ENCODE data around the gene RNF126. TPM values are rescaled to one million over a fixed set of nuclear protein-coding genes. Genes with fewer than 3 reads are reported as not detected.
"Not testable (repeated sequence)": the region's sequence is repeated elsewhere in the genome, so short reads cannot be mapped to it uniquely, and the experiment has no call there.

RNF126 gene
- total RNA-seq, 8 experiments from 2014 or later: 9.3 to 54.5 (median 22.7) TPM

DNA sequence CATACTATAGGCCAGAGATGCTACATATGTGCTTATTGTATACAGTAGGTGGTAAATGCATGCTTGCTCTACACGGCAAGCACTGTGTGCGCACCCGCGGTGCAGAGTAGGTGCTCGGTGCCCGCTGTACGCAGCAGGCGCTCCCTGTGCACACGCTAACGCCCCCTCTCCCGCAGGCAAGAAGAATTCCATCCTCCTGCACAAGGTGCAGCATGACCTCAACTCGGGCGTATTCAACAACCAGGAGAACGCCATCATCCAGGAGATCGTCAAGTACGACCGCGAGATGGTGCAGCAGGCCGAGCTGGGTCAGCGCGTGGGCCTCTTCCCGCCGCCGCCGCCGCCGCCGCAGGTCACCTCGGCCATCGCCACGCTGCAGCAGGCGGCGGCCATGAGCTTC, 47.4 kb downstream of the RNF126 start:
- in situ Hi-C loops (cut with MboI; ENCODE audit: low pct_unique_long_range_greater_than_20kb in 2 of 9, low sequenced_read_pairs in 9 of 9, unreplicated experiment in 9 of 9): no loop called here
- 35 to 80% (median 66%) methylated on average over 1 to 26 of the region's 33 CpGs; no CpG with 5 or more reads in 4 of the 10 experiments for WGBS, 10 experiments
- peak in 5 of 8 experiments; percentile 20 to 59 (median 49) for ATAC-seq (replicated peaks in 6 of 8)
- no peak overlapping the region for H3K4me3 ChIP-seq
- peaks cover 13 to 14% of the 10 kb centered on the region in 2 donors for H3K4me1 ChIP-seq (replicated peaks in 1 of 2)
- H3K27ac ChIP-seq: no peak overlapping the region

DNA sequence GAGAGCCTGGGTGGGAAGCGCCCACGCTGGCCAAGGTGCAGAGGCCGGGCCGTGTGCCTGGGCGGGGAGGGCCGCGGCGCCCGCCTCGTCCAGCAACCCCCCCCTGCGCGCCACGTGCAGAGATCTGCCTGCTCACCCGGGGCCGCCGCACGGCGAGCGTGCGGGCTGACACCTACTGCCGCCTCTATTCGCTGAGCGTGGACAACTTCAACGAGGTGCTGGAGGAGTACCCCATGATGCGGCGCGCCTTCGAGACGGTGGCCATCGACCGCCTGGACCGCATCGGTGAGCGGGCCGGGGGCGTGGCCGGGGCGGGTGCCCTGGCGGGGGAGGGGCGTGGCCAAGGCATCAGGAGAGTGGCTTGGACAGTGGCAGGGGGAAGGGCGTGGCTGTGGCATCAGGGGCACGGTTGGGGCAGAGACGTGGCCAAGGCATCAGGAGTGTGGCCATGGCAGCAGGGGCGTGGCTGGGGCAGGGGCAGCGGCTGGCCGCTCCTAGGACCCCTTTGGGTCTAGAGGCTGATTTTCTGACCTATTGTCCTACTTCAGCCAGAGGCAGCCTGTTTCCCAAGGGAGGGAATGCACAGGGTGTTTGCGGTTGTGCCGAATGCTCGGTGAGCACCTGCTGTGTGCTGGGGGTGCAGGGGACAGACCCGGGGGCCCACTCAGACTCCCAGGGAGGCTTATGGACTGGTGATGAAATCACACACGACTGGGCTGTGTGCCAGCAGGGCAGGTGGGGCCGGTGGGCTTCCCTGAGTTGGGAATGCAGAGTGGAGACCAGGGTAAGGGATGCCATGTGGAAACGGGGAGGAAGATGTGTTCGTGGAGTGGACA, 49.1 kb downstream of the RNF126 start:
- peaks cover 16 to 19% of the 10 kb centered on the region in 2 donors for H3K4me1 ChIP-seq (replicated peaks in 1 of 2)
- H3K4me3 ChIP-seq: no peak overlapping the region
- in situ Hi-C loops (cut with MboI; ENCODE audit: low pct_unique_long_range_greater_than_20kb in 2 of 9, low sequenced_read_pairs in 9 of 9, unreplicated experiment in 9 of 9): no loop called here
- no peak overlapping the region for H3K27ac ChIP-seq
- ATAC-seq (replicated peaks in 6 of 8): no peak
- 0 to 100% (median 70%) methylated on average over 1 to 4 of the region's 54 CpGs; no CpG with 5 or more reads in 5 of the 10 experiments for WGBS, 10 experiments

DNA sequence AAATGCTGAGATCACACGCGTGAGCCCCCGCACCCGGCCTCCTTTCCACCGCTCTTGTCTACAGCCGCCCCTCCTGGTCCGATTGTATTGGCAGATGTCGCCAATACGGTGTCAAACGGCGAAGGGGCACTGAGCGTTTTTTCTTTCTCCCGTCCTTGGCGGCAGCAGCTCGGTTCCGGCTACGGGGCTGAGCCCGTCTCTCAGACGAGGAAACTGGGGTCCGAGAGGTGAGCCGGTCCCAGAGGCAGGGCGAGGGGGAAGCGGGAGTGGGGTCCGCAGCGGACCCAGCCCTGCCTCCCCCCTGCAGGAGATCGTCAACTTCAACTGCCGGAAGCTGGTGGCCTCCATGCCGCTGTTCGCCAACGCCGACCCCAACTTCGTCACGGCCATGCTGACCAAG, 50.1 kb downstream of the RNF126 start:
- WGBS, 10 experiments: 23 to 90% methylated on average over 2 to 8 of the region's 33 CpGs; no CpG with 5 or more reads in 8 of the 10 experiments
- no peak for ATAC-seq (replicated peaks in 6 of 8)
- in situ Hi-C loops (cut with MboI; ENCODE audit: low pct_unique_long_range_greater_than_20kb in 2 of 9, low sequenced_read_pairs in 9 of 9, unreplicated experiment in 9 of 9): no loop called here

DNA sequence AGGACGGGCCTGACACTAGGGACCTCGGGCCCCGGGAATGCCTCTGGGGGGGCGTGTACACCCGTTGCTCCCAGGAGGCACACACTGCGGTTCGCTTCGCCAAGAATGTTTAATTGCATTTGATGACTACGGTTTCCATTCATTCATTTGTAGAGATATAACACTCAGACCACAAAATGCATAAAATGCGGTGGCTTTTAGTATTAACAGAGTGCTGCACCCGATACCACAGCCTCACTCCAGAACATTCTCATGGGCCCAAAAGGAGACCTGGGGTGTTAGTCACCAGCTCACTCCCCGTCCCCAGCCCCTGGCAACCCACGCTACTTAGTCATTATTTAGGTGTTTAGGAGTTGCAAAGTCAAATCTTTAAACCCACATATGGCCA, 51.5 kb downstream of the RNF126 start:
- H3K27ac ChIP-seq: no peak overlapping the region

More for the DNA sequence above, 50.1 kb downstream of the RNF126 start:
- peaks cover 16 to 19% of the 10 kb centered on the region in 2 donors for H3K4me1 ChIP-seq (replicated peaks in 1 of 2)
- H3K4me3 ChIP-seq: no peak overlapping the region
- no peak overlapping the region for H3K27ac ChIP-seq

DNA sequence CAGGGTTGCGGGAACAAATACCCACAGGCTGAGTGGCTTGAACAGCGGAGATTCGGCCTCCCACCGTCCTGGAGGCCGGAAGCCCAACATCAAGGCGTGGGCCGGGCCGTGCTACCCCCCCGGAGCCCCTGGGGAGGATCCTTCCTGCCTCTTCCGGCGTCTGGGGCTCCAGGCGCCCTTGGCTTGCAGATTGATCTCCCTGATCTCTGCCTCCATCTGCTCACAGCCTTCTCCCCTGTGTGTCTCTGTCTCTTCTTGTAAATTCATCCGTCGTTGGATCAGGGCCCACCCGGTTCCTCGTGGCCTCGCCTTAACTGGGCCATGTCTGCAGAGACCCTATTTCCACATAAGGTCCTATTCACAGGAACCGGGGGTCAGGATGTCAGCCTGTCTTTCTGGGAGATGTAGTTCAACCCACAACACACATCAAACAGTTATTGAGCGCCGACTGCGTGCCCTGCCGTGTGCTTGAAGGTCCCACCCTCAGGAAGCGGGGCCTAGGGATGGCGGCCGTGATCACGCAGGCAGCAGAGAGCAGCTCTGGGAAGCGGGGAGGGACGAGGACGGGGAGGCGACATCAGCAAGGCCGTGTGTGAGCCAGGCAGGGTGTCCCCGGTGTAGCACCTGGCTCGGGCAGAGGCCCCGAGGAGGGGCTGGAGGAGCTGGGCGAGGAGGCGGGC, 52.1 kb downstream of the RNF126 start:
- in situ Hi-C loops (cut with MboI; ENCODE audit: low pct_unique_long_range_greater_than_20kb in 2 of 9, low sequenced_read_pairs in 9 of 9, unreplicated experiment in 9 of 9): no loop called here
- ATAC-seq (replicated peaks in 6 of 8): peak; percentile 40 to 83 (median 62)
- H3K4me3 ChIP-seq: no peak overlapping the region
- peak overlapping the region; percentile 41 to 61 for H3K27ac ChIP-seq
- WGBS, 10 experiments: 20 to 73% (median 24%) methylated on average over 2 to 13 of the region's 36 CpGs; no CpG with 5 or more reads in 6 of the 10 experiments
- H3K4me1 ChIP-seq (replicated peaks in 1 of 2): peaks cover 14 to 15% of the 10 kb centered on the region in 2 donors

More for the DNA sequence above, 51.5 kb downstream of the RNF126 start:
- in situ Hi-C loops (cut with MboI; ENCODE audit: low pct_unique_long_range_greater_than_20kb in 2 of 9, low sequenced_read_pairs in 9 of 9, unreplicated experiment in 9 of 9): no loop called here
- Histone ChIP-seq H3K4me3 (no peak overlapping the region), H3K4me1 (replicated peaks in 1 of 2) (peaks cover 16 to 19% of the 10 kb centered on the region in 2 donors)
- peak in 4 of 8 experiments; percentile 15 to 71 (median 56) for ATAC-seq (replicated peaks in 6 of 8)
- WGBS, 10 experiments: 0 to 96% (median 58%) methylated on average over 1 to 9 of the region's 13 CpGs; no CpG with 5 or more reads in 3 of the 10 experiments

DNA sequence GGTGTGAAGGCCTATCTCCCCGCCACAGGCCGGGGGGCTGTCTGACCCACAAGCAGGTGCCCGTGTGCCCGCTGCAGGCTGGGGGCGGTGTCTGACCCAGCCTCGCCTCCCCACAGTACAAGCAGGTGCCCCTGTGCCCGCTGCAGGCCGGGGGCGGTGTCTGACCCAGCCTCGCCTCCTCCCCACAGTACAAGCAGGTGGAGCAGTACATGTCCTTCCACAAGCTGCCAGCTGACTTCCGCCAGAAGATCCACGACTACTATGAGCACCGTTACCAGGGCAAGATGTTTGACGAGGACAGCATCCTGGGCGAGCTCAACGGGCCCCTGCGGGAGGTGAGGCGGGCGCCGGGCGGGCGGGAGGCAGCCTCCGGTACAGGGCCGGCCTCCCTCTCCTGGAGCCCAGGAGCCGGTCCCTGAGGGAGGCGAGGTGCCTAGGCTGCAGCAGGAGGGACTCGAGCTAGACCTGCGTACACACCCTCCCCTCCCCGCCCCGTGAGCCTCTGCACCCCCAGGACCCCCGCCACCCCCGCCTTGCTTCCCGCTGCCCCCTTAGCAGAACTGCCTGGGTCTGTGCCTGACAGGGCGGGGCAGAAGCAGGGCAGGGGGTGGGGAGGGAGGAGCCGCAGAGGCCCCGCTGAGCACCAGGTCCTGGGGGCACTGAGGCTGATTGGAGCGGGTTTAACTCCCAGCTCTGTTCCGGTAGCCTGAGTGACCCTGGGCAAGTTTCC, 52.8 kb downstream of the RNF126 start:
- Histone ChIP-seq H3K4me3 (no peak overlapping the region), H3K27ac (peak overlapping the region in 1 of 2 donors; percentile 61), H3K4me1 (replicated peaks in 1 of 2) (peaks cover 14 to 15% of the 10 kb centered on the region in 2 donors)
- in situ Hi-C loops (cut with MboI; ENCODE audit: low pct_unique_long_range_greater_than_20kb in 2 of 9, low sequenced_read_pairs in 9 of 9, unreplicated experiment in 9 of 9): no loop called here
- ATAC-seq (replicated peaks in 6 of 8): peak in 1 of 8 experiments; percentile 29
- WGBS, 10 experiments: 67 to 90% methylated on average over 4 to 11 of the region's 38 CpGs; no CpG with 5 or more reads in 8 of the 10 experiments

DNA sequence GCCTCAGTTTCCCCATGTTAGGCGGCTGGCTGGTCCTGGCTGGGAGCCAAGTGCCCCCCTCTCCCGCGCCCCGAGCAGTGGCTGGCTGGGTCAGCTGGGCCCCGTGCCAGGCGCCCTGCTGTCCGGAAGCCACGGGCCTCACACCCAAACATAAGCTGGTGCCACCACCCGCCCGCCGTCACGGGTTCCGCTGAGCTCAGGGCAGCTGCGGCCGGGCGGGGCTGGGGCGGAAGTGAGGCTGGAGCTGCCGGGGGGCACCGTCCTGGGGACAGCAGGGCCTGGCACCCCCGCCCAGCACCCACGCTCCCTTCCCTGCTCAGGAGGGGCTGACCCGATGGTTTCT, 54.0 kb downstream of the RNF126 start:
- Histone ChIP-seq H3K4me1 (replicated peaks in 1 of 2) (peaks cover 14 to 15% of the 10 kb centered on the region in 2 donors), H3K4me3 (no peak overlapping the region), H3K27ac (no peak overlapping the region)
- in situ Hi-C loops (cut with MboI; ENCODE audit: low pct_unique_long_range_greater_than_20kb in 2 of 9, low sequenced_read_pairs in 9 of 9, unreplicated experiment in 9 of 9): no loop called here
- ATAC-seq (replicated peaks in 6 of 8): peak in 1 of 8 experiments; percentile 21
- WGBS, 10 experiments: no CpG with 5 or more reads among the region's 22 CpGs

DNA sequence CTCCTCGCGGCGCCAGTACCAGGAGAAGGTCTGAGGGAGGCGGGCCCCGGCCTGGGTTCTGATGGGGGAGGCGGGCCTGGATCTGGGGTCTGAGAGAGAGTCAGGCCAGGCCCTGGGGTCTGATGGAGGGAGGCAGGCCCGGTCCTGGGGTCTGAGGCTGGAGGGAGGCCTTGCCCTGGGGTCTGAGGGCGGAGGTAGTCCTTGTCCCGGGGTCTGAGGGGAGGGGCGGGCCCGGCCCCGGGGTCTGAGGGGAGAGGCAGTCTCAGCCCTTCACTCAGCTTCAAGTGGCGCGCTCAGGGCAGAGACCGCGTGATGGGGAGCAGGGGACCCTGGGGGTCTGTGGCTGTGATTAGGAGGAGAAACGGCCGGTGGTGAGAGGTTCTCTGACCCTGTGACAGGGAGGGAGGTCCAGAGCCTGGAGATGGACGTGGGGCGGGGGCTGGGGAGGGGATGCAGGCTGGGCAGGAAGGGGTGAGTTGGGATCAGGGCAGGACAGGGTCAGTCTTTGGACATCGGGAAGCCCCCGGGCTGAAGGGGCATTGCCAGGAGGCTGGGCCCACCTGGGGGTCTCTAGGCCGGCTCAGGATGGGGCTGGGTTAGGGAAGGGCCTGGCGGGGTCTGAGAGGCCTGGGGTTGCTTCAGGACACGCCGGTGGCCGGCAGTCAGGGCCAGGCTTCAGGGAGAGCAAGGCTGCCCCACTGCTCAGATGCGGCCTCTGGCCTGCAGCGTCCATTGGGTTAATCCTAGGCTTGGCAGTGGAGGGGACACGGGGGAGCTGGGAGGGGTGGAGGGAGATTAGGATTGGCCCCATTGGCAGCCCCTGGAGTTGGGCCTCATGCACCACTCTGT, 54.6 kb downstream of the RNF126 start:
- in situ Hi-C loops (cut with MboI; ENCODE audit: low pct_unique_long_range_greater_than_20kb in 2 of 9, low sequenced_read_pairs in 9 of 9, unreplicated experiment in 9 of 9): no loop called here
- Histone ChIP-seq H3K27ac (no peak overlapping the region), H3K4me3 (no peak overlapping the region), H3K4me1 (replicated peaks in 1 of 2) (peaks cover 14 to 15% of the 10 kb centered on the region in 2 donors)
- ATAC-seq (replicated peaks in 6 of 8): no peak
- 90% methylated on average over 2 of the region's 30 CpGs; no CpG with 5 or more reads in 9 of the 10 experiments for WGBS, 10 experiments

DNA sequence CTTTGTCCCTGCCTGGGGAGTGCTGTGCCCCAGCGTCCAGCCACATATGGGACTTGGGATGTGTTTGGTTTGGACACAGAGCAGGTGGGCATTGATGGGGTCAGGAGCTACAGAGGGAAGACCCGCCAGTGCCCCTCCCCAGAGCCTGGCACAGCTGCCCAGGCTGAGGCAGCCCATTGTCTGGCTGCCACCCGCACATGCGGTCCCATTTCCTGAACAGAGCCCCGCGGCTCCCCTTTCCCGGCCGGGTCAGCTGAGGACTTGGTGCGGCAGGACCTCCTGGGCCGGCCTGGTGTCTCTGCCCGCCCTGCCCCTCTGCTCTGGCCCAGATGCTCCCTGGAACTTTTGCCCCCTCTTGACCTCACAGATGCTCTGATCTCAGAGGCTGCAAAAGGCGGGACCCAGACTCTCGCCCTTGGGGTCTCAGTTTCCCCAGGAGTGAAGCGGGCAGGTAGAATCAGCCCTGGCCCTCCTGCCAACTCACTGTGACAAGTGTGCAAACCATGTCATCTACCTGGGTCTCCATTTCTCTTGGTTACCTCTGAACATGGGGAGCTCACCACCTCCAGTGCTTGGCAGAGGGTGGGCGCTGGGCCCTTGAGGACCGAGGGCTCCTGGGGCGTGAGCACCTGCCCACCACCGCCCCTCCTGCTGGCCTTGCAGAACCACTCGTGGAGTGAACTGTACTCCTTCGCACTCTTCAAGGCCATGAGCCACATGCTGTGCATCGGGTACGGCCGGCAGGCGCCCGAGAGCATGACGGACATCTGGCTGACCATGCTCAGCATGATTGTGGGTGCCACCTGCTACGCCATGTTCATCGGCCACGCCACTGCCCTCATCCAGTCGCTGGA, 55.5 kb downstream of the RNF126 start:
- WGBS, 10 experiments: 68 to 100% (median 88%) methylated on average over 1 to 10 of the region's 30 CpGs; no CpG with 5 or more reads in 3 of the 10 experiments
- peaks cover 14 to 15% of the 10 kb centered on the region in 2 donors for H3K4me1 ChIP-seq (replicated peaks in 1 of 2)
- in situ Hi-C loops (cut with MboI; ENCODE audit: low pct_unique_long_range_greater_than_20kb in 2 of 9, low sequenced_read_pairs in 9 of 9, unreplicated experiment in 9 of 9): no loop called here

DNA sequence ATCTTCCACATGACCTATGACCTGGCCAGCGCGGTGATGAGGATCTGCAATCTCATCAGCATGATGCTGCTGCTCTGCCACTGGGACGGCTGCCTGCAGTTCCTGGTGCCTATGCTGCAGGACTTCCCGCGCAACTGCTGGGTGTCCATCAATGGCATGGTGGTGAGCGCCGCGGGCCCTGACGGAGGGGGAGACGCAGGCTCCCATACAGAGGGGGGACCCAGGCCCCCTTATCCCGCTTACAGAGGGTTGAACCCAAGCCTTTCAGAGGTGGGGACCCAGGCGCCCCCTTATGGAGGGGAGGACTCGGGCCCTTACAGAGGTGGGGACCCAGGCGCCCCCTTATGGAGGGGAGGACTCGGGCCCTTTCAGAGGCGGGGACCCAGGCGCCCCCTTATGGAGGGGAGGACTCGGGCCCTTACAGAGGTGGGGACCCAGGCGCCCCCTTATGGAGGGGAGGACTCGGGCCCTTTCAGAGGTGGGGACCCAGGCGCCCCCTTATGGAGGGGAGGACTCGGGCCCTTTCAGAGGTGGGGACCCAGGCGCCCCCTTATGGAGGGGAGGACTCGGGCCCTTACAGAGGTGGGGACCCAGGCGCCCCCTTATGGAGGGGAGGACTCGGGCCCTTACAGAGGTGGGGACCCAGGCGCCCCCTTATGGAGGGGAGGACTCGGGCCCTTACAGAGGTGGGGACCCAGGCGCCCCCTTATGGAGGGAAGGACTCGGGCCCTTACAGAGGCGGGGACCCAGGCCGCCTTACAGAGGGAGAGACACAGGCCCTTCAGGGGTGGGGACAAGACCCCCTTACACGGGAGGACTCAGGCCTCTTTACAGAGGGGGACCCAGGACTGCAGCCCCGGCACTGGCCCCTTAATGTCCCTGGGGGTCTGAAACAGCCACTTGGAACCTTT, 57.7 kb downstream of the RNF126 start:
- H3K4me1 ChIP-seq (replicated peaks in 1 of 2); ATAC-seq (replicated peaks in 6 of 8); in situ Hi-C loops (cut with MboI; ENCODE audit: low pct_unique_long_range_greater_than_20kb in 2 of 9, low sequenced_read_pairs in 9 of 9, unreplicated experiment in 9 of 9); H3K27ac ChIP-seq; H3K4me3 ChIP-seq: not testable (repeated sequence)
- WGBS, 10 experiments: 20 to 60% methylated on average over 1 to 2 of the region's 34 CpGs; no CpG with 5 or more reads in 8 of the 10 experiments

More for the DNA sequence above, 55.5 kb downstream of the RNF126 start:
- no peak overlapping the region for H3K4me3 ChIP-seq
- no peak for ATAC-seq (replicated peaks in 6 of 8)
- no peak overlapping the region for H3K27ac ChIP-seq

DNA sequence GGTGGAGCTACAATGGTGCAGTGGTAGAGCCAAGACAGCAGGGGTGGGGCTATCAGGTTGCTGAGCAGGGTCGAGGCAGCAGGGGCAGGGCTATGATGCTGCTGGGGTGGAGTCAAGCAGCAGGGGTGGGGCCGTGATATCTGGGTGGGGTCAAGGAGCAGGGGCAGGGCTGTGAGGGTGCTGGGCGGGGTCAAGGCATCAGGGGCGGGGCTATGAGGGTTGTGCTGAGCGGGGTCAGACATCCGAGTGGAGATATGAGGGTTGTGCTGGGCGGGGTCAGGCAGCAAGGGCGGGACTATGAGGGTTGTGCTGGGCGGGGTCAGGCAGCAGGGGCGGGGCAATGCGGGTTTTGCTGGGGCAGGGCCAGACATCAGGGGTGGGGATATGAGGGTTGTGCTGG, 58.7 kb downstream of the RNF126 start:
- ATAC-seq (replicated peaks in 6 of 8): peak in 7 of 8 experiments; percentile 28 to 88 (median 41)
- H3K27ac ChIP-seq: no peak overlapping the region
- no peak overlapping the region for H3K4me3 ChIP-seq
- WGBS, 10 experiments: no CpG with 5 or more reads among the region's 11 CpGs
- in situ Hi-C loops (cut with MboI; ENCODE audit: low pct_unique_long_range_greater_than_20kb in 2 of 9, low sequenced_read_pairs in 9 of 9, unreplicated experiment in 9 of 9): no loop called here
- no peaks in the 10 kb centered on the region for H3K4me1 ChIP-seq (replicated peaks in 1 of 2)
